ENCODE data around the gene BTRC. TPM values are rescaled to one million over a fixed set of nuclear protein-coding genes. Genes with fewer than 3 reads are reported as not detected.
"Not testable (repeated sequence)": the region's sequence is repeated elsewhere in the genome, so short reads cannot be mapped to it uniquely, and the experiment has no call there.

The BTRC gene
- total and polyA plus RNA-seq, 8 donors, result 4.3 to 16.4 (median 9.0) TPM

DNA sequence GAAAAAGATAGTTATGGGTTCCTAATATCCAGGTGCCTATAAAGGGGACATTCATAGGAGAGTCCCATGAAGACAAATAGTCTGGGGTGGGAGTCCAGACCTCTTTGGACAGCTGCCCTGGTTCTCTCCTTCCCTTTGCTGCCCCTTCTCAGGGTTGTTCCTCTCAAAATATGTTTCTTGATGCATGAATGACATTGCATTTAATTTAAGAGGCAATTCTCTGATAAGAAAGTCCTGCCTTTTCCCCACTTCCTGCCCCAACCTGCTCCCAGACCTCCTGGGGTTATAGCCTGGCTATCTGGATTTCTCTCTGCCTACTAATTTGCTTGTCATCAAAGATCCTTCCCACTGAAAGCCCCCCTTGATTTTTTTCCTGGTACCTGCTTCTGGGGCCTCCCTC lies 12.5 kb upstream of the BTRC start:
- Histone ChIP-seq H3K27ac (no peak overlapping the region), H3K27me3 (no peaks in the 10 kb centered on the region), H3K9me3 (no peaks in the 10 kb centered on the region), H3K36me3 (no peaks in the 10 kb centered on the region), H3K4me1 (no peaks in the 10 kb centered on the region), H3K4me3 (no peak overlapping the region)
- ATAC-seq, result no peak
- TF ChIP-seq, protein P1, sequence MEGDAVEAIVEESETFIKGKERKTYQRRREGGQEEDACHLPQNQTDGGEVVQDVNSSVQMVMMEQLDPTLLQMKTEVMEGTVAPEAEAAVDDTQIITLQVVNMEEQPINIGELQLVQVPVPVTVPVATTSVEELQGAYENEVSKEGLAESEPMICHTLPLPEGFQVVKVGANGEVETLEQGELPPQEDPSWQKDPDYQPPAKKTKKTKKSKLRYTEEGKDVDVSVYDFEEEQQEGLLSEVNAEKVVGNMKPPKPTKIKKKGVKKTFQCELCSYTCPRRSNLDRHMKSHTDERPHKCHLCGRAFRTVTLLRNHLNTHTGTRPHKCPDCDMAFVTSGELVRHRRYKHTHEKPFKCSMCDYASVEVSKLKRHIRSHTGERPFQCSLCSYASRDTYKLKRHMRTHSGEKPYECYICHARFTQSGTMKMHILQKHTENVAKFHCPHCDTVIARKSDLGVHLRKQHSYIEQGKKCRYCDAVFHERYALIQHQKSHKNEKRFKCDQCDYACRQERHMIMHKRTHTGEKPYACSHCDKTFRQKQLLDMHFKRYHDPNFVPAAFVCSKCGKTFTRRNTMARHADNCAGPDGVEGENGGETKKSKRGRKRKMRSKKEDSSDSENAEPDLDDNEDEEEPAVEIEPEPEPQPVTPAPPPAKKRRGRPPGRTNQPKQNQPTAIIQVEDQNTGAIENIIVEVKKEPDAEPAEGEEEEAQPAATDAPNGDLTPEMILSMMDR (IDR thresholded peaks at IDR 0.05), result no peak
- FAIRE-seq, result no peak
- DNase-seq, result no peak
- intact Hi-C loops (cut with DNase I), result no loop called here

DNA sequence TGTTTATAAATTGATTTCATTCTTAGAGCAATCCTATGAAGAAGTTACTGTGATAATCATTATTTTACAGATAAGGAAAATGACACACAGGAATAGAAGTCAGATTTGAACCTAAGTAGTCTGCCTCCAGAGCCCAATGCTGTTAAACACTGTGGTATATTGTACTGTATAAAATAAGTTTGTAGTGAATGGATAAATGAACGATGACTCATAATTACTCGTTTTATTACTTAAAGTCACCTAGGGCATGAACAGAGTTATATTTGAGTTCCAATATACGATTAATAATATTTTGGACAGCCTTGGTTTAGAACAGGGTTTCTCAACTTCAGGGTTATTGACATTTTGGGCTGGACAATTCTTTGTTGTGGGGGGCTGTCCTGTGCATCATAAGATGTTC lies 7.8 kb upstream of the BTRC start:
- 59 to 61% methylated on average over 3 of the region's 3 CpGs for WGBS, 2 donors
- FAIRE-seq, result peak; percentile 20

DNA sequence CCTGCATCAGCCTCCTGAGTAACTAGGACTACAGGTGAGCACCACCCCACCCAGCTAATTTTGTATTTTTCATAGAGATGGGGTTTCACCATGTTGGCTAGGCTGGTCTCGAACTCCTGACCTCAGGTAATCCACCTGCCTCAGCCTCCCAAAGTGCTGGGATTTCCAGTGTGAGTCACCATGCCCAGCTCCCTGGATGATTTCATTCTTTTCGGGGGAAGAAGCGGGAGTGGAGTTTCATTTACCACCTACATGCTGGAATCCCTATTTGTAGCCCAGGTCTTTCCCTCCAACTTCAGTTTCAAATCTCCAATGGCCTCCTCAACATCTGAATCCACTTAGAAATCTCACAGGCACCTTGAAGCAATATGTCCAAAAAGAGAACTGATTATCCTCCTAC lies 2.9 kb upstream of the BTRC start:
- H3K36me3 ChIP-seq, result no peaks in the 10 kb centered on the region
- peaks cover 0 to 9% (median 9%) of the 10 kb centered on the region in 3 donors for H3K4me1 ChIP-seq
- 83 to 85% methylated on average over 3 of the region's 3 CpGs for WGBS, 2 donors
- ATAC-seq (no peak), DNase-seq (no peak), FAIRE-seq (no peak)
- no peaks in the 10 kb centered on the region for H3K9me3 ChIP-seq
- H3K27ac ChIP-seq, result no peak overlapping the region
- TF ChIP-seq, protein P1 (IDR thresholded peaks at IDR 0.05), result no peak
- intact Hi-C loops (cut with DNase I), result no loop called here
- H3K4me3 ChIP-seq, result no peak overlapping the region
- no peaks in the 10 kb centered on the region for H3K27me3 ChIP-seq

More for the DNA sequence above, 7.8 kb upstream of the BTRC start:
- no peaks in the 10 kb centered on the region for H3K9me3 ChIP-seq
- TF ChIP-seq, protein P1 (IDR thresholded peaks at IDR 0.05), result no peak
- H3K4me3 ChIP-seq, result no peak overlapping the region
- no peak for ATAC-seq
- DNase-seq, result no peak
- H3K4me1 ChIP-seq, result no peaks in the 10 kb centered on the region
- no peaks in the 10 kb centered on the region for H3K36me3 ChIP-seq
- intact Hi-C loops (cut with DNase I), result no loop called here
- no peak overlapping the region for H3K27ac ChIP-seq
- H3K27me3 ChIP-seq, result no peaks in the 10 kb centered on the region

DNA sequence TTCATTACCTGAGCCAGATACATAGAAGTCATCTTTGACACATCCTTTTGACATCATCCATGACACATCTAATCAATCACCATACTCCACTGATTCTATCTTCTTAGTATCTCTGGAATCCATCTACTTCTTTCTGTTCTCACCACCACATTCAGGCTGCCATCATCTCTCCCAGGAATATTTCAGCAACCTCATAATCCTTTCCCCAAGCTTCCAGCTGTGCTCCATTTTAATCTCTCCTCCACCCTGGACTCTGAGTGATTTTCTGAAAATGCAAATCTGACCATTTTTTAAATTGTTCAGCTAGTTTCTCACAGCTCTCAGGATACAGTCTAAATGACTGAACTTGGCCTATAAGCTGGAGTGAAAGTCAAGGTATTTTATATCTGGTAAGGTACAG lies 2.5 kb upstream of the BTRC start:
- intact Hi-C loops (cut with DNase I), result no loop called here
- Histone ChIP-seq H3K27me3 (no peaks in the 10 kb centered on the region), H3K36me3 (no peaks in the 10 kb centered on the region), H3K27ac (no peak overlapping the region), H3K4me3 (no peak overlapping the region), H3K9me3 (no peaks in the 10 kb centered on the region), H3K4me1 (peaks cover 0 to 9% (median 9%) of the 10 kb centered on the region in 3 donors)
- TF ChIP-seq, protein P1 (IDR thresholded peaks at IDR 0.05), result no peak
- no peak for FAIRE-seq
- no peak for ATAC-seq
- no peak for DNase-seq

DNA sequence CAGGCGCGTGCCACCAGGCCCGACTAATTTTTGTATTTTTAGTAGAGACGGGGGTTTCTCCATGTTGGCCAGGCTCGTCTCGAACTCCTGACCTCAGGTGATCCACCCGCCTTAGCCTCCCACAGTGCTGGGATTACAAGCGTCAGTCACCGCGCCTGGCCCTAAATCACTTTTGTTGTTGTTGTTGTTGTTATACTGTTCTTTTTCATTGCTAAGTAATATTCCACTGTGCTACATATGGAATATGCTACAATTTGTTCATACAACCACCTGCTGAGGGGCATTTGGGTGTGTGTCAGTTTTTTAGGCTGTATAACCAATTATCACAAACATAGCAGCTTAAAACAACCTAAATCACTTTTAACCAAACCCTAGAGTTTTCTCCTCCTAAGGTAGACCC lies 1.1 kb upstream of the BTRC start:
- ATAC-seq, result not testable (repeated sequence)
- WGBS, 2 donors, result 93 to 94% methylated on average over 10 of the region's 10 CpGs

More for the DNA sequence above, 1.1 kb upstream of the BTRC start:
- H3K9me3 ChIP-seq; intact Hi-C loops (cut with DNase I); H3K27me3 ChIP-seq; H3K4me1 ChIP-seq; DNase-seq; H3K36me3 ChIP-seq; FAIRE-seq; H3K27ac ChIP-seq: not testable (repeated sequence)
- H3K4me3 ChIP-seq, result peak overlapping the region in 1 of 4 donors; percentile 98

All from pancreas (tissue), 10 donors.